ENCODE data around the gene ALOX15. TPM values are rescaled to one million over a fixed set of nuclear protein-coding genes. Genes with fewer than 3 reads are reported as not detected.
A peak's percentile ranks its signal among the peaks of the same experiment; 100 is the strongest.

Gene ALOX15
- total and polyA plus RNA-seq, 9 of the 15 experiments (the other 6 are each of a cell fraction or from before 2014, with no cell fraction given): not detected

DNA sequence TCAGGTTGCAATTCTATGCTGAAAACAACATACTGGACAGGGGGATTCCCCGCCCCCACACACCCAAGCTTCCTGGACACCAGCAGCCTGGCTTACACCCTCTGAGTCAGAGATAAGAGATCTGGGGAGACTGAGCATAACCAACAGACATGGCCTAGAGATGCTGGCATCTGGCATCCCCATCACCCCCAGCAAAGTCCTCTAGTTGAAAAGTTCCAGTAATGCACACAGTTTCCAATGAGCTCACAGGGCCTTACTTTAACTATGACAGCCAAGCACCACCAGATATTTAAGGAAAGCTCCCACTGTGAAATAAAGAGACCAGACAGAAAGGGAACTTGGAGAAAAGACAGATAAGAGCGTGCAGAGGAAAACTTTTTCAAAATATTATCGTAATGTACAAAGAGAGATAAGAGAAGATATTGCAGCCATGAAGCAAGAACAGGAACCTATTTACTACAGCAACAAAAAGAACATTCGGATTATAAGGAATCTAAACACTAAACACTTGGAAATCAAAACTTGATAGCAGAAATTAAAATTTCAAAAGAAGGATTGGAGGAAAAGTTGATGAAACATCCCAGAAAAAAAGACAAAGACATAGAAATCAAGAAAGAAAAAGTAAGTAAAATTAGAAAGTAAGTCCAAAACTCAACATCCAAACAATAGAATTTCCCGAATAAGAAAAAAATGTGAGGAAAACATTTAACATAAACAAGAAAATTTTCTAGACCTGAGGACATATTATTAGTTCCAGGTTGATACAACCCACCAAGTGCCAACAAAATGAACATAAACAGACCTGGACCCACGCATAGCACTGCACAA is 17.2 kb upstream of the ALOX15 start (continued):
- TF ChIP-seq BRD4 (IDR thresholded peaks at IDR 0.05) (no peak), FOXP1 (CRISPR knock-in tag; IDR thresholded peaks at IDR 0.05) (no peak), ZNF609 (CRISPR knock-in tag; IDR thresholded peaks at IDR 0.05; ENCODE audit: borderline replicate concordance) (no peak), MTA1 (IDR thresholded peaks at IDR 0.05; ENCODE audit: borderline replicate concordance) (peak; percentile 46; the same call in 1 of the 2 replicates), TFAP4 (CRISPR knock-in tag; IDR thresholded peaks at IDR 0.05; ENCODE audit: borderline replicate concordance) (peak; percentile 33; the same call in 1 of the 2 replicates), PTTG1 (tag; IDR thresholded peaks at IDR 0.05; ENCODE audit: low read depth) (no peak), MYNN (IDR thresholded peaks at IDR 0.05) (no peak), MYNN (CRISPR knock-in tag; IDR thresholded peaks at IDR 0.05) (no peak), ATF3 (IDR thresholded peaks at IDR 0.05) (peak; percentile 62), ATF3 (CRISPR knock-in tag; conservative IDR thresholded peaks at IDR 0.05) (no peak), CCAR2 (IDR thresholded peaks at IDR 0.05; ENCODE audit: low read depth, low read length) (no peak), NEUROD1 (IDR thresholded peaks at IDR 0.05; ENCODE audit: borderline replicate concordance, low read depth, low read length, partially characterized antibody) (peak; percentile 21), E2F6 (IDR thresholded peaks at IDR 0.05; ENCODE audit: borderline replicate concordance in 1 of 2, extremely low read depth in 1 of 2, insufficient read depth in 1 of 2, insufficient read length in 1 of 2, low read depth in 1 of 2, low read length in 1 of 2, poor library complexity in 1 of 2, severe bottlenecking in 1 of 2) (no peak), TEAD4 (IDR thresholded peaks at IDR 0.05; ENCODE audit: low read length) (peak; percentile 43; the same call in 1 of the 2 replicates), TEAD4 (CRISPR knock-in tag; IDR thresholded peaks at IDR 0.05; ENCODE audit: borderline replicate concordance) (no peak), NFIC (IDR thresholded peaks at IDR 0.05) (no peak), ARHGAP35 (IDR thresholded peaks at IDR 0.05; ENCODE audit: partially characterized antibody) (no peak)
- TF ChIP-seq, protein P1, sequence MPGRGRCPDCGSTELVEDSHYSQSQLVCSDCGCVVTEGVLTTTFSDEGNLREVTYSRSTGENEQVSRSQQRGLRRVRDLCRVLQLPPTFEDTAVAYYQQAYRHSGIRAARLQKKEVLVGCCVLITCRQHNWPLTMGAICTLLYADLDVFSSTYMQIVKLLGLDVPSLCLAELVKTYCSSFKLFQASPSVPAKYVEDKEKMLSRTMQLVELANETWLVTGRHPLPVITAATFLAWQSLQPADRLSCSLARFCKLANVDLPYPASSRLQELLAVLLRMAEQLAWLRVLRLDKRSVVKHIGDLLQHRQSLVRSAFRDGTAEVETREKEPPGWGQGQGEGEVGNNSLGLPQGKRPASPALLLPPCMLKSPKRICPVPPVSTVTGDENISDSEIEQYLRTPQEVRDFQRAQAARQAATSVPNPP (IDR thresholded peaks at IDR 0.05; ENCODE audit: borderline replicate concordance, insufficient read depth, insufficient read length): no peak

All from K562 (cell line).